Lung (tissue), 12 donors: ENCODE results near the gene ZNF740. TPM values are rescaled to one million over a fixed set of nuclear protein-coding genes. Genes with fewer than 3 reads are reported as not detected.

Source experiments
- ATAC-seq: fragments of 200-7000 bp; cut with Tn5 transposase; one replicate; pipeline ENCODE4 v1.9.1; 2020; ENCODE audit warnings: moderate number of reproducible peaks; ENCODE audit not compliant: insufficient read depth, low FRiP score
- DNase-seq, 3 donors: peaks; one replicate each; pipeline ENCODE4 v3.0.0-alpha.2; 2013 to 2017
- H3K27ac ChIP-seq, 2 donors: one replicate each; pipeline ENCODE4 v1.5.1; 2013; ENCODE audit warnings: mild to moderate bottlenecking in 2 of 2, moderate library complexity in 2 of 2, control low read depth in 1 of 2, inconsistent platforms in 1 of 2, low read depth in 1 of 2, low read length in 1 of 2
- H3K27me3 ChIP-seq, 3 donors: one replicate each; pipeline ENCODE4 v1.5.1; 2013; ENCODE audit warnings: low read length in 2 of 3; ENCODE audit not compliant: control insufficient read depth in 3 of 3, insufficient read depth in 3 of 3
- H3K36me3 ChIP-seq, 4 donors: one replicate each; pipeline ENCODE4 v1.5.1; 2013; ENCODE audit warnings: low read length in 4 of 4, mild to moderate bottlenecking in 1 of 4, moderate library complexity in 1 of 4; ENCODE audit not compliant: control insufficient read depth in 4 of 4, insufficient read depth in 4 of 4
- H3K4me1 ChIP-seq, 5 donors: one replicate each; pipeline ENCODE4 v1.5.1; 2013; ENCODE audit warnings: low read length in 5 of 5, mild to moderate bottlenecking in 2 of 5, moderate library complexity in 1 of 5; ENCODE audit not compliant: control insufficient read depth in 5 of 5, insufficient read depth in 5 of 5
- H3K4me3 ChIP-seq: one replicate; pipeline ENCODE4 v1.5.1; 2013; ENCODE audit warnings: mild to moderate bottlenecking, control low read depth, moderate library complexity
- H3K9ac ChIP-seq, 2 donors: one replicate each; pipeline ENCODE4 v1.5.1; 2013; ENCODE audit warnings: low read length in 2 of 2, control low read depth in 1 of 2; ENCODE audit not compliant: insufficient read depth in 1 of 2
- H3K9me3 ChIP-seq, 4 donors: one replicate each; pipeline ENCODE4 v1.5.1; 2013; ENCODE audit warnings: low read length in 3 of 4, mild to moderate bottlenecking in 1 of 4, moderate library complexity in 1 of 4; ENCODE audit not compliant: control insufficient read depth in 4 of 4, insufficient read depth in 3 of 4
- WGBS, 2 donors: extraction: QIAGEN DNeasy Blood & Tissue Kit; methylation state at CpG; one replicate each; pipeline ENCODE4 v1.1.7; 2013; 5-methylcytosine and 5-hydroxymethylcytosine counted together
- polyA plus RNA-seq, 2 donors: library from polyadenylated mRNA; stranded (reverse); fragments of 200-250 nt; gene quantifications; one replicate each; pipeline ENCODE4 v1.2.1, GENCODE V29; 2013
- total RNA-seq, 2 donors: library from RNA; depleted of rRNA in 1 of 2; stranded (reverse); fragments of >200 nt in 1 of 2; gene quantifications; one replicate each; pipeline ENCODE4 v1.2.1, GENCODE V29; 2014 to 2021
- TF ChIP-seq, protein P1 (sequence below): IDR thresholded peaks from 2 replicates; pipeline ENCODE4 v1.5.1; 2012; ENCODE audit warnings: mild to moderate bottlenecking; ENCODE audit errors: control extremely low read depth, extremely low read depth
- donor health status: control.
- donor health status: control.
- donor health status: Bipolar disorder and iron deficiency.
- donor health status: healthy.
- donor health status: DM: yes; HTN: yes; CAD: no.

Gene ZNF740
- total and polyA plus RNA-seq, 4 donors: 7.8 to 37.4 (median 18.3) TPM

DNA sequence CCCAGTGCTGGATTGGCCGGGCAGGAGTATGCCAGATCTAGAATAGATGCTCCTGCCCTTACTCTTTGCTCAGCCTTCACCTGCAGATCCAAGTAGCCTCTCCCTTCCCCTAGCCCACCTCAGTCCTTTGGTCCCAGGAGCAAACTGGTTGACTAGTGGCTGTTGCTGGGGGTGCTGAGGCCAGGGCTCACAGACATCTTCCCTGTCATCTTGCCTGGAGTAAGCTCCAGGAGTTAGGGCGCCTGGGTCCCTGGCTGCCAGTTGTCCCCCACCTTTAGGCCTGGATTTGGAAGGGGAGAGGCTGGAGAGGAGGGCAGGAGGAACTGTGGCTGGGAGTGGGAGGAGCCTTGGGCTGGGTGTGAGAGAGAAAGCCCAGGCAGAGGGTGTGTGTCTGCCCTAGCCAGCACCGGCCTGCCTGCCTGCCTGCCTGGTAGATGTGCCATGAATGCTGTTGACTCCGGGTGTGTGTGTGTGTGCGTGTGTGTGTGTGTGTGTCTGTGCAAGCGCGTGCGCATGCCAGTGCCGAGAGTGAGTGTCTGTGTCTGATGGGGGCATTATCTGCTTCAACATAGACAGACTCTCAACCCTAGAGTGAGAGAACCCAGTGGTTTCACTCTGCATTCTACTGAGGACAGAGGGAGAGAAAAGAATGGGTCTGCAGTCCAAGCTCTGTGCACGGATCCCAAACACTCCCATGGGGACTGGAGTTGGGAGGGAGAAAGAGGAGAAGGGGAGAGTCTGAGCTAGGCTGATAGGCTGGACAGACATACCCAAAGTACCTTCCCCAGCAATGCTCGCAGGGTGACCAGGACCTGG, 52.3 kb downstream of the ZNF740 start:
- Histone ChIP-seq H3K4me1 (peaks cover 4 to 50% (median 22%) of the 10 kb centered on the region in 5 donors), H3K36me3 (no peaks in the 10 kb centered on the region), H3K4me3 (no peak overlapping the region), H3K9me3 (no peaks in the 10 kb centered on the region), H3K27me3 (no peaks in the 10 kb centered on the region), H3K27ac (peak overlapping the region in 1 of 2 donors; percentile 60), H3K9ac (peak overlapping the region in 1 of 2 donors; percentile 6)
- DNase-seq: peak; percentile 61 to 83 (median 64)
- 28 to 30% methylated on average over 11 of the region's 11 CpGs for WGBS, 2 donors
- peak; percentile 56 for ATAC-seq
- TF ChIP-seq, protein P1, sequence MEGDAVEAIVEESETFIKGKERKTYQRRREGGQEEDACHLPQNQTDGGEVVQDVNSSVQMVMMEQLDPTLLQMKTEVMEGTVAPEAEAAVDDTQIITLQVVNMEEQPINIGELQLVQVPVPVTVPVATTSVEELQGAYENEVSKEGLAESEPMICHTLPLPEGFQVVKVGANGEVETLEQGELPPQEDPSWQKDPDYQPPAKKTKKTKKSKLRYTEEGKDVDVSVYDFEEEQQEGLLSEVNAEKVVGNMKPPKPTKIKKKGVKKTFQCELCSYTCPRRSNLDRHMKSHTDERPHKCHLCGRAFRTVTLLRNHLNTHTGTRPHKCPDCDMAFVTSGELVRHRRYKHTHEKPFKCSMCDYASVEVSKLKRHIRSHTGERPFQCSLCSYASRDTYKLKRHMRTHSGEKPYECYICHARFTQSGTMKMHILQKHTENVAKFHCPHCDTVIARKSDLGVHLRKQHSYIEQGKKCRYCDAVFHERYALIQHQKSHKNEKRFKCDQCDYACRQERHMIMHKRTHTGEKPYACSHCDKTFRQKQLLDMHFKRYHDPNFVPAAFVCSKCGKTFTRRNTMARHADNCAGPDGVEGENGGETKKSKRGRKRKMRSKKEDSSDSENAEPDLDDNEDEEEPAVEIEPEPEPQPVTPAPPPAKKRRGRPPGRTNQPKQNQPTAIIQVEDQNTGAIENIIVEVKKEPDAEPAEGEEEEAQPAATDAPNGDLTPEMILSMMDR: no peak

DNA sequence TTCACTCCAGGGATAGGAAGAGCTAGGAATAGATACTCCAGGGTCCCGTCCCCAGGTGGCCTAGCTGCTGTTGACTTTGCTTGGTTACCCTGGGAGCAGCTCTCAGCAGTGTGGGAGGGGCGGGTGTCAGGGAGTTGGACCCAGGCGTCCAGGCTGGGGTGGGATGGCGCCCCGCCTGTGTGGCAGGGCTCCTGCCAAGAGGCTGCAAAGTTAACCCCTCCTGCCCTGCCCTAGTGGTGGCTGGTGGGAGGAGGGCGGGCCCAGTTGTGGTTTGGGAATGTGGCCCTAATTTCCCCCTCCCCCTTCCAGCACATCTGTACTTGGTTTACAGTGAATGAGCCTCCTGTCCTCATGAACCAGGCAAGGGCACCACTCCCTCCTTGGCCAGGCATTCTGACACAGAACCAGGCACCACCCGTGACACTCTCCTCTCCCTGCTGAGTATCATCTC, 53.2 kb downstream of the ZNF740 start:
- WGBS, 2 donors: 49 to 71% methylated on average over 7 of the region's 7 CpGs
- H3K27me3 ChIP-seq: no peaks in the 10 kb centered on the region
- TF ChIP-seq, protein P1: no peak
- no peak overlapping the region for H3K4me3 ChIP-seq
- DNase-seq: peak in 1 of 3 donors; percentile 19
- ATAC-seq: no peak
- H3K9ac ChIP-seq: peak overlapping the region in 1 of 2 donors; percentile 69
- H3K9me3 ChIP-seq: no peaks in the 10 kb centered on the region
- H3K36me3 ChIP-seq: no peaks in the 10 kb centered on the region
- peaks cover 4 to 50% (median 22%) of the 10 kb centered on the region in 5 donors for H3K4me1 ChIP-seq
- no peak overlapping the region for H3K27ac ChIP-seq

DNA sequence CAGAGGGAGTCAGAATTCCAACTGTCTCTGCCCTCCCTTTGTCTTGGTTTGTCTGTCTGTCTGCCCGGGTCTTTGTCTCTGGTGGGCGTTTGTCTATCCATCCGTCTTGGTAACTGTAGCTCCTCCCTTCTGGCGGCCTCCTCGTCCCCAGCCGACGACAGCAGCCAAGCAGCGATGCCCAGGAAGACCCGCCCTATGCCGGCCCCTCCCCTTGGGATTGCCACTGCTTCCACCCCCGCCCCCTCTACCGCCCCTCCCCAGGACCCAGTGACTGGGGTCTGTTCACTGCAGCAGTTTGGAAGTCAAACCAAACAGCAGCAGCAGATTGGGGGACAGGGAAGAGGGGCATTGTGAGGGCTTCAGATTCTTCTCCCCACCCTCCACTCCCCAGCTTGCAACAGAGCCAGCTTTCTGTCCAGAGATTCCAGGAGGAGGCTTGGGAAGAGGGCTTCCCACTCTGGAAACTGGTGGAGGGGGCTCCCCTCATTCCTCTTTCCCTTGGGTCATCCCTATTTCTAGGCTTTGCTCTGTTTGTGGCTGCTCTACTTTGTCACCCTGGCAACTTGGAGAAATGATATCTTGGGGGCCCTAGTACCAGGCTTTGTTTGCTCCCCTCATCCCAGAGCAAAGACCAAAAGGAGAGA, 53.9 kb downstream of the ZNF740 start:
- H3K9ac ChIP-seq: peak overlapping the region in 1 of 2 donors; percentile 69
- WGBS, 2 donors: 12 to 13% methylated on average over 12 of the region's 12 CpGs
- ATAC-seq (no peak), DNase-seq (peak; percentile 84 to 85 (median 84))
- H3K27me3 ChIP-seq: no peaks in the 10 kb centered on the region
- H3K27ac ChIP-seq: no peak overlapping the region
- H3K4me3 ChIP-seq: no peak overlapping the region
- TF ChIP-seq, protein P1: no peak
- peaks cover 4 to 48% (median 22%) of the 10 kb centered on the region in 5 donors for H3K4me1 ChIP-seq
- H3K36me3 ChIP-seq: no peaks in the 10 kb centered on the region
- H3K9me3 ChIP-seq: no peaks in the 10 kb centered on the region
